HG03280 (cell line): ENCODE results near the gene CBFA2T2.

Experiments used
- ATAC-seq: cut with Tn5 transposase; IDR thresholded peaks from one replicate; pipeline ENCODE4 v1.9.1; 2021; ENCODE audit warnings: mild to moderate bottlenecking, moderate library complexity; ENCODE audit not compliant: unreplicated experiment

CBFA2T2 gene

DNA sequence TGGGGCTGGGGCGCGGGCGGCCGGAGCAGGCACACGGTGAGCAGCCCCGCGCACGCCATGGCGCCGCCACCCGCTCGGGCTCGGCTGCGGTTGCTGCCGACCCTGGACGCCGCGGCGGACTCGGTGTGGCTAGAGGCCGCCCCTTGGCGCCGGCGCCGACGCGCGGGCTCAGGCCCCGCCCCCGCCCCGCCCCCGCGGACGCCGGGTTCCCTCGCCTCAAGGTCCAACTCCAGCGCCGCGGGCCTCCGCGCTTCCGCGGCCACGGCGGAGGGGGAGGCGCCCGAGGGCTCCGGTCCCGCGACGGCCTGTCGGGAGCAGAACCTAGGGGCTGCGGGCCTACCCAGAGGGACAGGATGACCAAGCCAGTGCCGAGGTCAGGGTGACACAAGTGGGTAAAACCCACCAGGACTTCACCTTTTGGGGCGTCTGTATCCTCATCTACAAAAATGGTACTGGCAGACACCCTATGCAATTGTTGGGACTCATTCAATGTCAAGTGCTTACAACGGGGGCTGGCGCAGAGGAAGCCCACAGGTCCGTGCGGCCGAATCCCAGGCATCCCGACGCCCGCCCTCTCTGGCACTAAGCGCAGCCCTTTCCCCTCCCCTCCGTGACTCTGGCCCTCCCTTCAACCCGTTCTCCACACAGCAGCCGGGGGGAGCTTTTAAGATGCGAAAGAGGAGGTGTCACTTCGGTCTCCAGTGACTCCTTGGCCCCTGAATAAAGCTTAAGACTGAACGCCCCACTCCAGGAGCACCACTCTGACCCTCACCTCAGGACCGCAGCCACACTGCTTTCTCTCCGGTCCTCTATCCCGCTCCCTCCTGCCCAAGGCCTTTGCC, 184.6 kb downstream of the CBFA2T2 start, which contains the start of gene NECAB3:
NECAB3 (minus strand) TSS at position 135 of the 842 bp plus-strand sequence; CDS start at position 59, 76 bp downstream.
- peak; percentile 77 for ATAC-seq

DNA sequence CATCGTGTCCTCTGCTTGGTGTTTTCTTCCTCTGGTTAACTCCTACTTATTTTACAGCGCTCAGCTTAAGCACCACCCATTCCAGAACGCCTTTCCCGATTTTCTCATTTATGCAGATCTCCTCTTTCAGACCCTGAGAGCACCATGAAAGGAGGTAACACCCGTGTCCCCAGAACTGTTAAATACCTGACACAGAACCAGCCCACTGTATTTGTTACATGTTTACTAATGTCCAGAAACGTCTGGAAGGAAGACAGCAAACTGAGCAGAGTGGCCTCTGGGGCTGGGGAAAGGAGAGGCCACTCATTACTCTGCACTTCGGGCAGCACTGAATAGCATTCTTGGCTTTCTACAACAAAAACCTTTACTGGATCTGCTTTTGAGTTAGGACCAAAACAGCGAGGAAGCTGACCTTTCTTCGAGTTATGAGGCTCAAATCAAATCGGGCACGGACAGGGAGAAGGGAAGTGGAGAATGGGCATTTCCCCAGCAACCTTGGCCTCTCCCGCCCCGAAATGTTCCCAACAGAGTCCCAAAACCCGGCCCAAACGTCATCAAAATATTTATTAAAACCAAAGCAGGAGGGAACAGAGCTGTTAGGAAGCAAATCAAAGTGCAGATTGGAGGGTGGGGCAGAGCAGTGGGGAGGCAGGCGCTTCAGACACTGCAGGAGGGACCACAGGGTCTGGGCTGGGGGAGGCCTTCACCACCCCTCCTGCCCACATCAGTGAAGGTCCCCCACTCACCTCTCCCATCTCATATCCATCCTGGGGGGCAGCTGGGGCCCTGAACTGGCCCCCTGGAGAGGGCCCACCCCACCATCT, 185.5 kb downstream of the CBFA2T2 start:
- ATAC-seq, result no peak

DNA sequence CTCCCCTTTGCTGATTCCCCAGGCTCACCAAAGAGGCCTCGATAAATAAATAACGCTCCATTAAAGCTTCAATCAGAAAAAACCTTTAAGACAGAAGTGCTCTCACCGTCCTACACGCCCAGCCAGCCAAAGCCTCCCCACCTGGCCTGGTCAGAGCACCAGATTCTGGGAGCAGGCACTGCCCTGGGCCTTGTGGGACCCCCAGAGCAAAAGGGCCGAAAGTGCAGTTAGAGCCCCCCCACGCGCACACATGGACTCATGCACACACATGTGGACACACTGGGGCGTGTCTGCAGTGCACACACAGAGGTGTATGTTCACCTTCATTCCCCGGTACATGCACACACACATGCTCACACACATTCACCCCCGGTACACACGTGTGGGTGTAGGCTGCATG, 186.2 kb downstream of the CBFA2T2 start:
- no peak for ATAC-seq

DNA sequence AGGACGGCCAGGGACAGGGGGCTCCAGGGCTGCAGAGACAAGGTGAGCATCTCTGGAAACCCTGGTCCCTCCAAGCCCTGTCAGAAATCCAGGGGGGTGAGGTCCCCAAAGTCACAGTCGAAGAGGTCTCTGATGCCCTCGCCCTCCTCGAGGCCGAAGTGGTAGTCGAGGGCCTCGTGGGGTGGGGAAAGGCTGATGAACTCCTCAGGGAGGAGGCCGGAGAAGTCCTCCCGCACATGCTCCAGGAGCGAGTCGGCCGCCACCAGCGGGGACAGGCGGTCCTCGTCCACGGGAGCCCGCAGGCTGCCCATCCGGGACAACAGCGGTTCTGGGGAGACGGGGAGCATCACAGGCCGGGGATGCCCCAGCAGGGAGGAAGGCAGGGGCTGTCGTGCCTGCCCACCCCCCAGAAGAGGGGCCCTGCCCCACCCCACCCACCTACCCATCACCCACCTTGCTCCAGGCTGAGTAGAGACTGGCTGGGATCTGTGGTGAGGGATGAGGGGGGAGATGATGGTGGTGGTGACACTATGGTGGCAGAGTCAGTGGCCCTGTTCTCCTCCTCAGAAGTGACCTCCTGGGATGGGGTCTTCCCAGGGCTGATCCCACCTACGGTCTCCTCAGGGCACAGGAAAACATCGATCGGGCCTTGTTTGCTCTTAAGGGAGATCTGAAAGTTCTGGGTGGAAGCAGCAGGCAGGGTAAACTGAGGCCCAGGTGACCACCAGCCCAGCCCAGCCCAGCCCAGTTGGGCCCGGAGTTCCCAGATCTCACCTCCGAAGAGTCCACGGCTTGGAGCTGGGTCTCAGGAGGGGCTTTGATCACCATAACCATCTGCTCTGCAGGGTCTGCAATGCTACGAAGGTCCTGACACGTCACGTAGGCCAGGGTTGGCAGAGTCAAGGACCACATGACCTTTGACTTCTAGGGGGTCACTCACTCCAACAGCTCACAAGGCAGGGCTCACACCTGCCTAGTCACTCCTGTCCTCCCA, 187.1 kb downstream of the CBFA2T2 start:
- no peak for ATAC-seq

DNA sequence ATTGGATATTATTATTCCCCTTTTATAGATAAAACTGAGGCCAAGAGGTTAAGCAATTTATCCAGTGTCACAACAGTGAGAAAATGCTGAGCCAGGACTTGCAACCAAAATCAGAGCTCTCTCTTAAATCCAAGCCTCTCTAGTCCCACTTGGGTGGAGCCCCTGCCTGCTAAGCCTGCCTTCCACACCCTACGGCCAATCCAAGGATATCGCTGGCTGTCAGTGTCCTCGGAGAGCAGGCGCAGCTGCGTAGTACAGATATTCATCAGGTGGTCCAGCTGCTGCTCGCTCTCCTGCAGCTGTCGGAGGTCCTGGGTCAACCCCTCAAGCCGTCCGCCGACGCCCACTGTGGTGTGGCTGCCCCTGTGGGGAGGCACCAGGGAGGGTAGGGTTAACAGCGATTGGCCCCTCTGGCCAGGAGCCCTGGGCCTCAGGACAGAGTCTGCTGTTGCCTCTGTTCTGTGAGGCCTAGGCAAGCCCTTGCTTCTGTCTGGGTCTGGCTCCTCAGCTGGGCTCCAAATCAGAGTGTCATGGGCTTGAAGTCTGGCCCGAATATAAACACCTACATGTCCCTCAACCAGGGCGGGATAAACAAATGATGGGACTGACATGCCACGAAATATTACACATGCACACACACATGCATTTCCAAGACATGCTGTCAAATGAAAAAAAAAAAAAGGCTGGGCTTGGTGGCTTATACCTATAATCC, 188.3 kb downstream of the CBFA2T2 start:
- ATAC-seq, result no peak

DNA sequence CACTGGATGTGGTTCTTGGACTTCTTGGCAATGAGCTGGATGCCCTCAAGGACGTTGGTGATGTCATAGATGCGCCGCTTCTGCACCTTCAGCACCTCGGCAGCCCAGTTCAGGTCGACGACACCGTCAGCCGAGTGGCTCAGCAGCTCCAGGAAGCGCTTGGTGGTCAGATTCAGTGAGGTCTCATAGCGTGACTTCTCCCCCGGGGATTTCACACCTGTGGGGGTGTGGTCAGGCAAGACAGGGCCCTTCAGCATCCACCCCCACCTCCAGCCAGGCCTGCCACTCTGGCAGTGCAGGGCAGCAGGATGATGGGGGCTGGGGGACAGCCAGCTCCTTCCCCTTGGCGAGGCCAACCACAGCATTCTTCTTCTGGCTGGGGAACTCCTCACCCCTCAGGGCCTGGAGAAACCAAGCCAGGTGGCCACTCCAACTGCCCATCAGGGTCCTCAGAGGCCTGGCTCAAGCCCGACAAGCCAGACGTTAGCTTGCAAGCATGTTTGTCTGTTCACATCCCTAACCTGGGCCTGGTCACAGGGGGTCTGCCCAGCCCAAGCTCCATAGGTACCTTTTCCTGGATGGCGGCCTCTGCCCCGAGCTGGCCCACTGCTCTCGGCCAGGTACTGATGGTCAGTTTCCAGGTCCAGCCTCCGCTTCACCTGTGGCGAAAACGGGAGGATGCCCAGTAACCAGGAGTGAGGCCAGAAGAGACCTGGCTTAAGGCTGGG, 190.0 kb downstream of the CBFA2T2 start:
- ATAC-seq, result no peak

DNA sequence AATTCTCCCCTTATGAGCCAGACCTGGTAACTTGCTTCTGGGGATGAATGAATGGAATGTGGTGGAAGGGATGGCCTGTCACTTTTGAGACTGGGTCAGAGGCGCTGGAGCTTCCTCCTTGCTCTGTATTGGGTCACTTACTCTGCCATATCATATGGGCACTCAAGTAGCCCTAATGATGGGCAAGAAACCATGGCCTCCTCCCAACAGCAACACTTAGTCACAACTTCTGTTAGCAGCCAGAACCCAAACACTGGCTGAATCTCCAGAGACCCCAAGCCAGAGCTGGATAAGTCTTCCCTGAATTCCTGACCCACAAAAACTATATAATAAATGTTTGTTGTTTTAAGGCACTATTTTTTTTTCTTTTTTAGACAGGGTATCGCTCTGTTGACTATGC, 190.8 kb downstream of the CBFA2T2 start:
- no peak for ATAC-seq

DNA sequence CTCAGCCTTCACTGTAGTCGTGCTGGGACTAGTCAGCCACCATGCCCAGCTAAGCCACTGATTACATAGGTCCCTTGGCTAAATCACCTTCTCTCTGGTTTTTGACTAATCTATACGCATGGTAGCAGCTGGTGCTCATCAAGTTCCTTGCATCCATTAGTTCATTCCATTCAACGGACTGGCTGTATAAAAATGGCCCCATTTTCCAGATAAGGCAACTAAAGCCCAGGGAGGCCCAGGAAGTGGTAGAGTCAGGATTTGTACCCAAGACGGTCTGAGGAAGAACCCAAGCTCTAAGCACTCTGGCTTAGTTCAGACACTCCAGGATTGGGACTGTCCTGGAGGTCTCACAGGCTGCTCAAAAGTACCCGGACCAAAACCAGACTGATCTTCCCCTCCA, 191.4 kb downstream of the CBFA2T2 start:
- no peak for ATAC-seq

DNA sequence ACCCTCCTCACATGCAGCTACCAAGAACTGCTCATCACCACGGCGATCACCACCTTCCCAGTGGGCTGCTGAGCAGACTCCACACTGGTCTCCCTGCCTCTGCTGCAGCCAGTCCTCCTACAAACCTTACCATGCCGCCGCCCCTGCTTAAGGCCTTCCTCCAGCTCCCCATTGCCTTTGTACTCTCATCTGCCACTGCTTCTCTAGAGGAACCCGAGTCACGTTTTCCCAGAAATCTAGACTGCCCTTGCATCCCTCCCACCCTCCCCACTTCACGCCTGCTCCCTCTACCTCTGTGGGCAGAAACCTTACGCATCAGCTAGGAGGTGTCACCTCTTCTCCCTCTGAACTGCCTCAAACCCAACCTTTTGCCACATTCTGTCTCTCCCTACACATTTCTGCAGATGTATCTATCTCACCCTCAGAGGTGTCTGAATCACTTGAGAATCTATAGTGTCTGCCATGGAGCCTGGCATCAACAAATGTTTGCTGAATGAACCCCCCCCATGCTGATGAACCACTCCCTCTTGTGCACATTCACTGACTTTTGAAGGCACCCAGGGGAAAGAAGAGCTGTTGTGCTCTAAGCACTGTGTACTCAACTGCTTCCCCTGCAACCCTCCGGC, 191.9 kb downstream of the CBFA2T2 start:
- no peak for ATAC-seq

DNA sequence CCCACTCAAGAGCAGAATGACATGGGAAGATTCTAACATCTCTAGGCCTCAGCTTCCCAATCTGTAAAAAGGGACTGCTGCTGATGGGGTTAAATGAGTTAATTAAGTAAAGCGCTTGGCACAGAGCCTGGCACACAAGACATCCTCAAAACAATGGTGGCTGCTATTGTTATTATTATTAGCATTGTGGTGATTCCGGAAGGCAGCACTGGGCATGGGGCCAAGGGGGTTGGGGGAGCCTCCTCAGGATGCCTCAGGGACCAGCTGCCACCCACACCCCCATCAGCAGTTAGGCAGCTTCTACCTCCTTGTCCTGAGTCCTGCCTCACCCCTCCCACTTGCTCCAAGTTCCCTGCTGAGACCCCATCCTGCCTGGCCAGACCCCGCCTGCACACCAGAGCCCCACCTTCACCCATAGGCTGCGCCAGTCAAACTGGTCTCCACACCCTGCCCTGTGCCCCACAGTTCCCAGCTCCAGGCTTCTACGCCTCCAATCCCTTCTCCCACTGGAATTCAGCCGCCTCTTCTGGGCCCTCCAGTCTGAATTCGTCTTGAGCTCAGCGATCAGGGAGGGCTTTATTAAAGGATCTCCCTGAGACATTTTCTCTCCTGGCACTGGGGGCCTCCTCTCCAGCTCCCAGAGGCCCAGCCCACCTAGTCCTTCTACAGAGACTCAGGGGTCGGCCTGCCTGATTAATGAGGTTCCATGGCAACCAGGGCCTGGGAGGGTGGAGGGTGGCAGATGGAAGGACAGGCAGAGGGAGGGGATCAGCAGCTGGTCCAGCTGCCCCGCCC, 194.8 kb downstream of the CBFA2T2 start:
- ATAC-seq, result no peak

DNA sequence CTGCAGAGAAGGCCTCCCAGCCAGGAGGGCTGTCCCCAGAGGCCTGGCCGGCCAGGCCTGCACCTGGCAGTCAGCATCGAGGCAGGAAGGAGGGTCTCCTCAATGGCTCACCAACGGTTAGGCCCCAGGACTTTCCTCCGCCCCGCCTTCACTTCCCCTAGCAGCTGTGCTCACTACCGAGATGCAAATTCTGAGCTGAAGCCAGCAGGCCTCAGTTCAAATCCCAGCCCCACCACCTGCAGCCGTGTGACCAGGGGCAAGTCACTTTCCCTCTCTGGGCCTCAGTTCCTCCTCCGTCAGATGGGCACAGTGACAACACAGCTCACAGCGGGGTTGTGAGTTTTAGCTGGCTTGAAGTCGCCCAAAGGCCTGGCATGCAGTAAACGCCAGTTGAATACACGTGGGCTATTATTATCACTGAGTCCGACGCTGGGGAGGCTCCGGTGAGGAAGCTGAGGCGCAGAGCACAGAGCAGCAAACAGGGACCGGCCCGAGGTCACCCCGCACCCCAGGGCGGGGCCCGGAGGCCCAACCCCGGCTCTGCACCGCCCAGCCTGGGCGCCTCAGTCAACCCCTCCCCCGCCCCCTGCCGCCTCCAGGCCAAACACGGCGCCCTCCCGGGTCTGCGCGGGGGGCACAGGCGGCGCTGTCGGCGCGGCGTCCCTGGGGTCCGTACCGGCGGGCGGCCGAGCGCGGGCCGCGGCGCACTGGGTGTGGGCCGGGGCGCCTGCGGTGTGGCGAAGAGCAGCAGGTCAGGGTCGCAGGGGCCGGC, 195.6 kb downstream of the CBFA2T2 start:
- peak; percentile 38 for ATAC-seq

DNA sequence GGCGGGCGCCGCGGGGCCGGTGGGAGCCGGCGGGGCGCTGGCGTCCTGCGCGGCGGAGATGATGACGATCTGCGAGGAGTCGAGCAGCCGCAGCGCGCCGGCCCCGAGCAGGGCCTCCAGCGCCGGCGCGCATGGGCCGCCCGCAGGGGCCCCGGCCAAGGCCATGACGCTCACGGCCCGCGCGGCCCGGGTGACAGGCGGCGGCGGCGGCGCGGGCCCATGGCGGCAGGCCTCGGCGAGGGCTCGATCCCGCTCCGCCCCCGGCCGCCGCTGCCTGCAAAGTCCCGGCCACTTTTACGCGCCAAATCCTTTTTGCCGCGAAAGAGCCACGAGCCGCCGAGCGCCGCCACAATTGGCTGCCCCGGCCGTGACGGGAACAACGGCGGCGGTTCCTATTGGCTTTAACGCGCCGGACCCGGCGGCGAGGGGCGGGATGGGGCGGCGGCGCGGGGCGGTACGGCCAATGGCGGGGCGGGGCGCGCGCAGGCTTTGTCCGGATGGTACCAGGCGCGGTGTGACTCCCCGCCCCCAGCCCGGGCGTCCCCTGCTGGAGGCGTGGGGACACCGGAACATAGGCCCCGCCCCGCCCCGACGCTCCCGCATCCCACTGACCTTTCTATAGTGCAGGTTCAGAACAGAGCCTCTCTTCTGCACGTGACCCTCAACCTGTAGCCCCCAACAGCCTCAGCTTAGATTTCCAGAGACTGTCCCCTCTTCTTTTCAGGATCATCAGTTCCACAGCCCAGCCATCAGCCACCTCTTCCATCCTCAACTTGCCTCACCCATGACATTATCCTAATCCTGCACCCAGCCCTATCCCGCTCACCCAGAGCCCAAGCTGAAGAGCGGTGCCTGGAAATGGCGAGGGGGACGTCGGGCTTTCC, 196.4 kb downstream of the CBFA2T2 start, which contains the start of gene E2F1:
E2F1 (minus strand) TSS at position 286 of the 884 bp plus-strand sequence; CDS start at position 165, 121 bp downstream.
- peak; percentile 82 for ATAC-seq

DNA sequence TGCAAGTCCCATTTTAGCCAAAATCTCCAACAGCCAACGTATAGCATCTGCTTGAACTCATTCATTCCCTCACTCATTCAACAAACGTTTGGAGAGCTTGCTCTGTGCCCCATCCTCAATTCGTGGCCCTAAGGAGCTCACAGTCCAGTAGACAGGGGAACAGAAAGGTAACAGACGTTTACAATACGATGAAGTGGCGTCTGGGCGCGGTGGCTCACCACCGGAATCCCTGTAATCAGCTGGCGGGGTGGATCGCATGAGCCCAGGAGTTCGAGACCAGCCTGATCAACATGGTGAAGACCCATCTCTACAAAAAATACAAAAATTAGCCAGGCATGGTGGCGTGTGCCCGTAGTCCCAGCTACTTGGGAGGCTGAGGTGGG, 197.1 kb downstream of the CBFA2T2 start:
- ATAC-seq, result no peak

DNA sequence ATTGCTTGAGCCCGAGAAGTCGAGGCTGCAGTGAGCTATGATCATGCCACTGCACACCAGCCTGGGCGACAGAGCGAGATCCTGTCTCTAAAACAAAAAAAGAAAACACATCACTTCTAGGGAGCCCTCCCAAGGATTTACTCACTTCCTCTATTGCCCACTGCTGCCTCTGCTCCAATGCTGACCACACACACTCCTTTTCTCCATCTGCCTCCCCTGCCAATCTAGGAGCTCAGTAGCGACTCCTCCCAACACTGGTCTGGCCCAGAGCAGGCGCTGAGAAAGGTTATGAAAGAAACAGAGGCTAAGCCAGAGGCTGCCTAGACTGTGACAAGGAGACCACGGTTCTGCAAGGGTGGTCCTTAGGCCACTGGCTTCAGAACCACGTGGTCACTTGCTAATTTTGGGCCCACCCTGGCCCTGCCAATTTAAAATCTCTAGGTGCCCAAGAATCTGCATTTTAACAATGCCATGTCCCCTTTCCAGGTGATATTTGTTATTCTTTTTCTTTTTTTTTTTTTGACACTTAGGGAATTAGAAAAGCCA, 197.5 kb downstream of the CBFA2T2 start:
- no peak for ATAC-seq

DNA sequence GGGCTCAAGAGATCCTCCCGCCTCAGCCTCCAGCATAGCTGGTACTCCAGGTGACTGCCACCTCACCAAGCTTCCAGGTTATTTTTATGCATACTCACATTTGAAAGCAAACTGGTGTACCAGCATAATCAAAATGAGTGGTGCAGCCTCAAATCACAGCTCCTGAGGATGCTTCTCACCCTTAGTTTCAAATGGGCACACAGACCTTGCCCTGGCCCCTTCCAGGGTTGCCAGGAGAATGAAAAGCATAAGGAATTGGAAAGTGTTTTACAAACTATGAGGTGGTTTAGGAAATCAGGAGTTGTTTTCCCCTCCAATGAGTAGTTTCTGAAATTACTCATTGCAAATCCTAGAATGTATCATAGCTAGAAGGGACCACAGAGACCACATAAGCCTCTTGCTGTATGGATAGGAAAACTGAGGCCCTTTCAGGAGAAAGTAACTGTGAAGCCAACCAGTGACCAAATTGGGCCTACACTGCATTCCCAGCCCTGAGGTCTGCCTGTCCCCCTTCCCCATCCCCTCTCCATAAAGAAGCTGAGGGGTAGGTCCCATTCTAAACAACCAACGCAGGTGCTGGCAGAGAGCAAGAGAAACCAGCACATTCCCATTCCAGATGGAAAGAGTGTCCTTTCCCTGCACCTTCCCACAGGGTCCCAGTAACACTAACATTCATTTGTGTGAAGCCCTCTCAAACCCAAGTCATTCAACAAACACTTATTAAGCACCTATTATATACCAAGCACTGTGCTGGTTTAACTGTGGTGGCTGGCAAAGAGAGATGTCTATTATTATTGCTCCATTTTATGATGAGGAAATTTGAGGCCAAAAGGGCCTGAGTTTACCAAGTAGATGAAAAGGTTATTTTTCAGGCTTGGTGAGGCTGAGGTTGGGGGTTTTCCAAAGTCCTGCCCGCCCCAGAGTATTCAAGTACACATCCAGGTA, 198.4 kb downstream of the CBFA2T2 start:
- ATAC-seq, result no peak
